GM13976 (cell line): ENCODE results near the gene ECE1.
"Not testable (repeated sequence)": the region's sequence is repeated elsewhere in the genome, so short reads cannot be mapped to it uniquely, and the experiment has no call there.

Source experiments
- DNase-seq: peaks from one replicate; pipeline ENCODE4 v3.0.0; 2012; ENCODE audit warnings: low spot score
- CTCF ChIP-seq: IDR thresholded peaks from 2 replicates; pipeline ENCODE4 v1.5.1; 2012; ENCODE audit warnings: borderline replicate concordance, mild to moderate bottlenecking; ENCODE audit not compliant: insufficient read depth; ENCODE audit errors: extremely low read depth, missing control alignments, control extremely low read depth
- in situ Hi-C: fragments of 300-500 bp; cut with MboI; formaldehyde crosslinking; loops from one replicate; pipeline ENCODE4 v1.12.0; 2022; ENCODE audit warnings: low sequenced_read_pairs, mixed read lengths, inconsistent platforms; ENCODE audit not compliant: unreplicated experiment

Gene ECE1

DNA sequence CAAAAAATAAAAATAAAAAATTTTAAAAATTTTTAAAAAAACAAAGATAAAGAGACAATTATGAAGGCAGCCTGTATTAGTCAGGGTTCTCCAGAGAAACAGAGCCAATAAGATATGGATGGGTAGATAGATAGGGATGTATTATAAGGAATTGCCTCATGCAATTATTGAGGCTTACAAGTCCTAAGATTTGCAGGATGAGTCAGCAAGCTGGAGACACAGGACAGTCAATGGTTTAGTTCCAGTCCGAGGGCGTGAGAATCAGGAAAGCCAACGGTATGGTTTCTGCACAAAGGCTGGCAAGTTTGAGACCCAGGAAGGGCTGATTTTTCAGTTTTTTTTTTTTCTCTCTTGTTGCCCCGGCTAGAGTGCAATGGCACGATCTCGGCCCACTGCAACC, 89.5 kb downstream of the ECE1 start:
- TF ChIP-seq CTCF: no peak
- no peak for DNase-seq
- in situ Hi-C loops: loop anchor here (25.0 kb wide), 1 partner anchor 663 kb away; no protein-coding TSS in a partner anchor

DNA sequence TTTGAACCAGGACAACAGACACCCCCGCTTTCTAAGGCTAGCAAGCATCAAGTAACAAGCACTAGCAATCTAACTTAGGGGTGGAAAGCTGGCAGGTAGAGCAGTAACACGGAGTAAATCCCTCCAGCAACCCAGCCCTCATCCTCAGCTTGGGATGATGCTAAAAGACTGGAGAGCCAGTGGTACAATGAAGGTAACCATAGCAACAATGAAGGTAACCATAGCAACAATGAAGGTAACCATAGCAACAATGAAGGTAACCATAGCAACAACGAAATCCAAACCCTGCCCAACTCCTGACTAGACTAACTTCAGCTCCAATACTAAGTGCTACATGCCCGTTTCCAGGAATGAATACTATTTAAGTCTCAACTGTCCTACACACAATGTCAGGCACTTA, 91.3 kb downstream of the ECE1 start:
- DNase-seq: no peak
- no peak for TF ChIP-seq CTCF
- in situ Hi-C loops: loop anchor here (10.0 to 25.0 kb wide), 2 partner anchors 212 to 504 kb away; no protein-coding TSS in a partner anchor

DNA sequence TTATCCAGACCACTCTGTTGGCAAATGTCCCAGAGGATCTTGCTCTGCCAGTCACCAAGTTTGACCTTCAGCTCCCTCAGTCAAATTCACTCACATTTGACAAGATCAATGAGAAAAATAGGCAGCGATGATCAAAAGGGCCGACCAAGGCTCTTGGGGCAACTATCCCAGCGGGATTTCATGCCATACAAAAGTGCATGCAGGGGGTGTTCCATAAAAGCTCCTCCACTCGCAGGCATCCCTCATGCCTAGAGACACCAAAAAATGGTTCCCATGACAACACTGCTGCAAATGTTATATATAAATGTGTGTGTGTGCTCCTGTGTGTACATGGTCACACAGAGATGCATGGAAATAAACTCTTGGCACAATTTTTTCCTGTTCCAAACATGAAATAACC, 97.4 kb downstream of the ECE1 start:
- DNase-seq: no peak
- no peak for TF ChIP-seq CTCF
- in situ Hi-C loops: loop anchor here (10.0 to 25.0 kb wide), 2 partner anchors 206 to 498 kb away; no protein-coding TSS in a partner anchor

GRCh38 chr1:21192284-21192683, 98.0 kb downstream of the ECE1 start:
- DNase-seq: no peak
- TF ChIP-seq CTCF: no peak
- in situ Hi-C loops: loop anchor here (10.0 to 25.0 kb wide), 2 partner anchors 205 to 497 kb away; no protein-coding TSS in a partner anchor

GRCh38 chr1:21190771-21191170, 99.5 kb downstream of the ECE1 start:
- in situ Hi-C loops: loop anchor here (10.0 to 25.0 kb wide), 2 partner anchors 203 to 496 kb away; no protein-coding TSS in a partner anchor

DNA sequence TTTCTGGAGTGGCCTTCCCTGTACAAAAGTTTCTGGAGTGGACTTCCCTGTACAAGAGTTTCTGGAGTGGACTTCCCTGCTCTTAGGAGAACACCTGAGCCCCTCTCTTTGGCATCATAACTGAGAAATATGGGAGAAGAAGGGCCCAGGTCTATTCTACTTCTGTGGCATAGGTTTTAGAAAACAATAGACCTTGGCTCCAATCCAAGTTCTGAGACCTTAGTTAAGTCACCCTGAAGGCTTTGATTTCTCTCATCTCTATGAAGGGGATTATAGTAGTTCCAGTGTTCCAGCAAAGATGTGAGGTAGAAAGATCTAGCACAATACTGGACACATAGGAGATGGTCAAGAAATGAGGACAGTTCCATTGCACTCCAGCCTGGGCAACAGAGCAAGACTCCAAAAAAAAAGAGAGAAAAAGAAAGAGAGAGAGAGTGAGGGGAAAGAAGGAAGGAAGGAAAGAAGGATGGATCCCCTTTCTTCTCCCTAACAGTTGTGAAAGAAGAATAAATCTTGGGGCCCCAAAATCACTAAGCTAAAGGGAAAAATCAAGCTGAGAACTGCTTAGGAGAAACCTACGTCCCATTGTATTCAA, 100.3 kb downstream of the ECE1 start:
- no peak for DNase-seq
- in situ Hi-C loops: loop anchor here (10.0 to 25.0 kb wide), 2 partner anchors 203 to 495 kb away; no protein-coding TSS in a partner anchor
- TF ChIP-seq CTCF: no peak

More at GRCh38 chr1:21190771-21191170, 99.5 kb downstream of the ECE1 start:
- not testable (repeated sequence) for DNase-seq

- in situ Hi-C loops: loop anchor here (25.0 kb wide), 1 partner anchor 202 kb away; no protein-coding TSS in a partner anchor
- DNase-seq: no peak
- no peak for TF ChIP-seq CTCF
Measured at GRCh38 chr1:21189421-21189820, 100.8 kb downstream of the ECE1 start.
